Activated T-helper 2 cell treated with anti-CD3 and anti-CD28 coated beads, Interferon-gamma antibody, Interleukin-2, Interleukin-4, amounts not matched to agents 10 μg/mL and 5 μg/mL and 100 μg/mL, durations not matched to agents 14 hours and 24 hours and 36 hours (primary cell): ENCODE measurements around the gene GPR83. TPM values are rescaled to one million over a fixed set of nuclear protein-coding genes. Genes with fewer than 3 reads are reported as not detected.

Experiments
- DNase-seq: peaks from one replicate; pipeline ENCODE4 v3.0.0; 2021; ENCODE audit warnings: low spot score
- H3K27ac Mint-ChIP-seq: one replicate; pipeline ENCODE4 v1.8.0; 2021; ENCODE audit warnings: mixed read lengths
- H3K27me3 Mint-ChIP-seq: one replicate; pipeline ENCODE4 v1.8.0; 2021; ENCODE audit warnings: low read depth, mixed read lengths
- H3K36me3 Mint-ChIP-seq: one replicate; pipeline ENCODE4 v1.8.0; 2021; ENCODE audit warnings: low read depth, mixed read lengths
- H3K4me1 Mint-ChIP-seq: one replicate; pipeline ENCODE4 v1.8.0; 2021; ENCODE audit warnings: low read depth, mixed read lengths
- H3K4me3 Mint-ChIP-seq: one replicate; pipeline ENCODE4 v1.8.0; 2021; ENCODE audit warnings: low read depth, mild to moderate bottlenecking, moderate library complexity, mixed read lengths
- H3K9me3 Mint-ChIP-seq: one replicate; pipeline ENCODE4 v1.8.0; 2021; ENCODE audit warnings: mixed read lengths
- intact Hi-C: fragments of 100-400 bp; cut with micrococcal nuclease; formaldehyde crosslinking; loops from one replicate; pipeline ENCODE4 v1.15.1; 2023
- total RNA-seq: library from RNA; stranded (reverse); gene quantifications from 2 replicates; pipeline ENCODE4 v1.2.3, GENCODE V29; 2022

GPR83 gene
- total RNA-seq, 1 donor from 2014 or later = not detected

- Mint-ChIP-seq H3K27me3 (no peaks in the 10 kb centered on the region), H3K36me3 (no peaks in the 10 kb centered on the region), H3K4me1 (no peaks in the 10 kb centered on the region), H3K27ac (no peak overlapping the region), H3K9me3 (no peaks in the 10 kb centered on the region), H3K4me3 (no peak overlapping the region)
- intact Hi-C loops = no loop called here
- no peak for DNase-seq
These were observed 57.7 kb downstream of the GPR83 start for GRCh38 chr11:94343495-94343894.

- H3K27me3 Mint-ChIP-seq = no peaks in the 10 kb centered on the region
- no peak overlapping the region for H3K4me3 Mint-ChIP-seq
- intact Hi-C loops = no loop called here
- H3K9me3 Mint-ChIP-seq = no peaks in the 10 kb centered on the region
- no peak overlapping the region for H3K27ac Mint-ChIP-seq
- no peaks in the 10 kb centered on the region for H3K4me1 Mint-ChIP-seq
- DNase-seq = no peak
- H3K36me3 Mint-ChIP-seq = no peaks in the 10 kb centered on the region
These were observed 59.0 kb downstream of the GPR83 start for GRCh38 chr11:94342250-94342649.

- Mint-ChIP-seq H3K36me3 (no peaks in the 10 kb centered on the region), H3K4me1 (no peaks in the 10 kb centered on the region), H3K27ac (no peak overlapping the region), H3K9me3 (no peaks in the 10 kb centered on the region), H3K27me3 (no peaks in the 10 kb centered on the region), H3K4me3 (no peak overlapping the region)
- no peak for DNase-seq
- intact Hi-C loops = no loop called here
These were observed 62.6 kb downstream of the GPR83 start for GRCh38 chr11:94338651-94339050.

- intact Hi-C loops = no loop called here
- Mint-ChIP-seq H3K4me3 (no peak overlapping the region), H3K36me3 (no peaks in the 10 kb centered on the region), H3K27me3 (no peaks in the 10 kb centered on the region), H3K4me1 (no peaks in the 10 kb centered on the region), H3K27ac (no peak overlapping the region), H3K9me3 (no peaks in the 10 kb centered on the region)
- DNase-seq = no peak
These were observed 65.2 kb downstream of the GPR83 start for GRCh38 chr11:94336033-94336432.

GRCh38 chr11:94332814-94333213 is 68.4 kb downstream of the GPR83 start:
- Mint-ChIP-seq H3K4me3 (no peak overlapping the region), H3K9me3 (no peaks in the 10 kb centered on the region), H3K27ac (no peak overlapping the region), H3K4me1 (no peaks in the 10 kb centered on the region), H3K27me3 (peaks cover 3% of the 10 kb centered on the region), H3K36me3 (no peaks in the 10 kb centered on the region)
- intact Hi-C loops = no loop called here
- DNase-seq = no peak

GRCh38 chr11:94330789-94331188 is 70.4 kb downstream of the GPR83 start:
- H3K36me3 Mint-ChIP-seq = no peaks in the 10 kb centered on the region
- no peak overlapping the region for H3K4me3 Mint-ChIP-seq
- H3K9me3 Mint-ChIP-seq = no peaks in the 10 kb centered on the region
- no peak for DNase-seq
- intact Hi-C loops = no loop called here
- no peaks in the 10 kb centered on the region for H3K4me1 Mint-ChIP-seq
- no peak overlapping the region for H3K27ac Mint-ChIP-seq
- H3K27me3 Mint-ChIP-seq = peaks cover 7% of the 10 kb centered on the region

GRCh38 chr11:94329501-94329900 is 71.7 kb downstream of the GPR83 start:
- no peak overlapping the region for H3K4me3 Mint-ChIP-seq
- no peak for DNase-seq
- no peaks in the 10 kb centered on the region for H3K36me3 Mint-ChIP-seq
- peaks cover 7% of the 10 kb centered on the region for H3K27me3 Mint-ChIP-seq
- H3K9me3 Mint-ChIP-seq = no peaks in the 10 kb centered on the region
- no peaks in the 10 kb centered on the region for H3K4me1 Mint-ChIP-seq
- H3K27ac Mint-ChIP-seq = no peak overlapping the region
- intact Hi-C loops = loop anchor here (5.0 kb wide), 1 partner anchor 157 kb away; no protein-coding TSS in a partner anchor

- intact Hi-C loops = loop anchor here (5.0 kb wide), 1 partner anchor 156 kb away; no protein-coding TSS in a partner anchor
- H3K27me3 Mint-ChIP-seq = peaks cover 7% of the 10 kb centered on the region
- no peak overlapping the region for H3K4me3 Mint-ChIP-seq
These were observed 72.6 kb downstream of the GPR83 start for GRCh38 chr11:94328587-94329080.

More at GRCh38 chr11:94328587-94329080, 72.6 kb downstream of the GPR83 start:
- DNase-seq = no peak
- H3K9me3 Mint-ChIP-seq = no peaks in the 10 kb centered on the region
- H3K36me3 Mint-ChIP-seq = no peaks in the 10 kb centered on the region
- no peak overlapping the region for H3K27ac Mint-ChIP-seq
- H3K4me1 Mint-ChIP-seq = no peaks in the 10 kb centered on the region

Other genes with a start within 250 kb of the GPR83 start
- gene IZUMO1R, start 96.8 kb downstream of the GPR83 start, total RNA-seq = not detected in 2 replicates
- gene MRE11, start 92.4 kb upstream of the GPR83 start, total RNA-seq = 45.8 and 47.4 TPM in 2 replicates
- gene ANKRD49, start 92.6 kb upstream of the GPR83 start, total RNA-seq = 19.4 and 20.7 TPM in 2 replicates
- gene C11orf97, start 111.0 kb upstream of the GPR83 start, total RNA-seq = not detected in 2 replicates
- 8.4 and 8.9 TPM in 2 replicates for gene FUT4, start 142.5 kb upstream of the GPR83 start, total RNA-seq
- gene PIWIL4, start 165.9 kb upstream of the GPR83 start, total RNA-seq = 0.67 and 0.84 TPM in 2 replicates